Stimulated activated CD4-positive, alpha-beta T cell treated with anti-CD3 and anti-CD28 coated beads, Interleukin-12 subunit alpha, Interleukin-12 subunit beta, amount 100 ng/mL, for 4 hours (primary cell): ENCODE measurements around the gene SPATA31D4.
"Not testable (repeated sequence)": the region's sequence is repeated elsewhere in the genome, so short reads cannot be mapped to it uniquely, and the experiment has no call there.

Source experiments
- DNase-seq: peaks from one replicate; pipeline ENCODE4 v3.0.0-alpha.2; 2020

The SPATA31D4 gene

DNA sequence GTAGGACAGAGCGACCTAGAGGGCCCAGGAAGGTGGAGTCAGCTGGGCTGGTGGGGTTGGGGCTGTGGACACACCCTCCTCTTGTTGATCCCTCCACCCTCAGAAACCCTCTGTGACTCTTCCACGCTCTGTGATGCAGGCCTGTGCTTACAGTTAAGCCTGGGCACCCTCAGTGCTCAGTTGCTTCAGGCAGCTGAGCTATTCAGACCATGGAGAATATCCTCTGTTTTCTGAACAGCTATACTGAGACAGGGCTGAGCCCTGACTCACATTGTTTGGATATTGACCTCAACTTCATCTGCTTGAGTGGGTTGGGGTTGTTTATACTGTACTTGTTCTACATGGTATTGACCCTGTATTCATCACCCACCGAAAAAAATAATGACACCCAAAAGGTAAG is at the start of gene SPATA31D4:
Gene SPATA31D4, plus strand, starts transcription at position 124 of the 400 bp plus-strand sequence. Its CDS starts 86 bp downstream, at position 210.
- not testable (repeated sequence) for DNase-seq

DNA sequence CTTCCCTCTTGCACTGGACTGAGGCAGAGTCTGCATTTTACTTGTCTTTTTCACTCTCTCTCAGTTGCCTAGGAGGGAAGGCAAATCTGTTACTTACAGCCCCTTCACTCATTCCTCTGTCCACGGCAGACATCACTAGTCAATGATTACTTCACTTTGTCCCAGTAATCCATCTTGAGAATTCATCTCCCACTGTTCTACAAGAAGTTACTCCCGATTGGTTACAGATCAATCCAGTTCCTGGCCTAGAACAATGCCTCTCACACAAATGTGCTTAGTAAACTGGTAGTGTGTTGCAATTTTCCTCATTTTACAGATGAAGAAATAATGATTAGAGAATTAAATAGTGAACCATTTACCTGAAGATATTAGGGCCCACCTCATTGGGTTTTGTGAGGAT is 49.7 kb upstream of the SPATA31D4 start:
- no peak for DNase-seq

DNA sequence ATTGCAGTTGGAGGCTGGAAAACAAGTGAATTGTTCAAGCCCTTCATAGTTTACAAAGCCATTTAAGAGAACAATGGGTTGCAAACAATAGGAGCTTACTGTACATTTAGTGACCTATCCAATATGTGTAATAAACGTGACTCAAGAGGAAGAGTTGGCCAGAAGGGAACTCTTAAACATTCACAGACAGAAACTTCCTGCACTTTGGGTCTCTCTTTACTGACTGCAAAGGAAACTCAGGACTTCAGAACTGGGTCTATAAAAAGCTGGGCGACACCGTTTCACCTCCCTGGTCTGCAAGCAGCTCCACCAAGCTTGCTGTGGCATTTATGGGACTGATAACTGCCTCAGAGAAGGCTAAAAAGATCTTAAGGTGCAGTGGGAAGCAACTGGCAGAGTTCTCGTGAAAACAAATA is 48.7 kb upstream of the SPATA31D4 start:
- no peak for DNase-seq

DNA sequence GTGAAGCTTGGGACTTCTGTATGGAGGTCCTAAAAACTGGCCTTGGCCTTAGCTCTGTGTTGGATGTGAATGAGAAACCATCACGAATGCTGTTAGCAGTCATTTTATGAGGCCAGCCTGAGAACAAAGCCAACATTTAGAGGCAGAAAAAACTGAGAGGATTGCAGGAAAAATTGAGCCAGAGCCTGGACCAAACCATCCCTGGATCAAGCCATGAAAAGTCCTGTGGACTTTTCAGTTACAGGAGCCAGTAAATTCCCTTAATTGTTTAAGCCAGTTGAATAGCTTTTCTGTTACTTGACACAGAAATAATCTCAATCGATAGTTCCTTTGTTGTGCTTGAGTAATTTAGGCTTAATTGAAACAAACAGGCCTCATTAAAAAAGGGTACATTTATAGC is 42.6 kb upstream of the SPATA31D4 start:
- DNase-seq: no peak

DNA sequence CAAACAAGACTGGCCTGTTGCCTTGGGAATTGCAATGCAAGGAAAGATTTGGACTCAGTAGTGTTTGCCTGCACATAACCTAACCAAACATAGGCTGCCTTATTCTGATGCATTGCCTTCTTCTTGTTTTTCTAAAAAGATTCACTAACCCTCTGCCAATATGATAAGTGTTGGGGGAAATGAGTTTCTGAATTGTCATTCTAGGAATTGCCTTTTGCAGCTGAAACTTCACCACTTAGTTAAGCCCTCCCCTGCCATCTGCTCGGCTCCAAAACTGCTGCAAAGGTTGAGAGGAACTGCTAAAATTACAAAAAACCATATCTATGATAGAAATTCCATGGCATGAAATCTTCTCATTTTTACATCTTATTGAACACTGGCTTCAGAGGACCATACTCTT is 41.6 kb upstream of the SPATA31D4 start:
- DNase-seq: no peak

DNA sequence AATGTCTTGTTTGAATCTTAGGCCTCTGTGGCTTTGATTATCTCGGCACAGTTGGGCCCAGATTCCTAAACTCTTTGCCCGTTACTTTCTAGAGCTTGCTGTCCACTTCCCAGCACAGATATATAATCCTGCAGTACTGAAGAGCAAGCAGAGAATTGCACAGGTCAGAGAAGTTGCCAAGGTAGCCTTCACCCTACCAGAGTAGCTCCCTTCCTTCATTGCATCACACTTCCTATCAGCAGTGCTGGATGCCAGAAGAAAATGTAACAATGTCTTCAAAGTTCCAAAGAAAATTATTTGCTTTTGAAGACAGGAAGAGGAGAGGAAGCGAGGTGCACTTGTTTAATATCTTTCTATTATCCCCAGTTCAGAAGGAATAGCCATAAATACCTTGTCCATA is 38.1 kb upstream of the SPATA31D4 start:
- DNase-seq: no peak

DNA sequence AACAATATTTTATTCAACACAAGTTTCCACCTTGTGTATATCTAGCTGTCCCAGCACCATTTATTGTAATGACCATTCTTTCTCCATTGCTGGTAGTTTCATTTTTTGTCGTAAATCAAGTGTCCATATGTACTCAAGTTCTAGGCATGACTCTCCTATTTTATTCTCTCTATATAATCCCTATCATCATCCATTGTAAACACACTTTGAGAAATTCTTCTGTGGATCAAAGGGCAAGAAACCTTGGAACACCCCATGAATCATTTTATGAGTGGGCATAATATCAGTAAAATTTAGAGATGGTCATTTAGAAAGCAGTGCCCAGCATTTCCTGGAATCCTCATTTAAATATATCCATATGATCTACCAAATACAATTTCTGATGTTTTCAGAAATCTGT is 35.8 kb upstream of the SPATA31D4 start:
- no peak for DNase-seq

DNA sequence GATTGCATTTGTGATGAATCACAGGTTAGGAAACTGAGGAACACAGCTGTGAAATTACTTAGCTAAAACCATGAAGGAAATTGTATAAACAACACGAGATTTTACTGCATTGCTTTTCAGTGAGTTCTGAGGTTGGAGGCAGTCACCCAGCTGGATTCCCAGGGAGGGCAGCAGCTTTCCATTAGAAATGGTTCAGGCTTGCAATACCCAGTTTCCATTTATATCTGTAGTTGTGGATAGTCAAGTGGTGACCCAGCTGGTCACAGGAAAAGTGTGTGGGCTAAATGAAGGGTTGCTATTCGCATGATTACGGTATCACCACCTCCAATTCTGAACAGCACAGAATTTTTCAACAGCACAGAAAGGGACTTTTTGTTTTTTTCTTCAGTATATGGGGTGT is 34.3 kb upstream of the SPATA31D4 start:
- DNase-seq: no peak

DNA sequence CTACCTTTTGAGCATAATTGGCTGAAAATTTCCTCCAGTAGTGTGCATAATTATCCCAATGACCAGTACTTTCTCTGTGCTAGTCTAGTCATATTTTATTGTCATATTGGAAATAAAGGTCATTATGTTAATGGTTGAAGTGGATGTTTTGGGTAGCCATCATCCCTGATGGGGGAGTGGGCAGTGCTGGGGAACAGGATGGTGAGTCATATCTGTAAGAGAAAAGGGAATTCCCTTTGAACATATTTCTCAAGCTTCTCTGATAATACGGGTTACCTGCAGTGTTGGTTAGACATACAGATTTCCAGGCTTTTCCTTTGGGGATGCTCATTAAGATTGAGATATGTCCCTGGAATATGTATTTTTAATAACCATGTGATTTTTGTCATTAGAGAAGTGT is 33.3 kb upstream of the SPATA31D4 start:
- no peak for DNase-seq

DNA sequence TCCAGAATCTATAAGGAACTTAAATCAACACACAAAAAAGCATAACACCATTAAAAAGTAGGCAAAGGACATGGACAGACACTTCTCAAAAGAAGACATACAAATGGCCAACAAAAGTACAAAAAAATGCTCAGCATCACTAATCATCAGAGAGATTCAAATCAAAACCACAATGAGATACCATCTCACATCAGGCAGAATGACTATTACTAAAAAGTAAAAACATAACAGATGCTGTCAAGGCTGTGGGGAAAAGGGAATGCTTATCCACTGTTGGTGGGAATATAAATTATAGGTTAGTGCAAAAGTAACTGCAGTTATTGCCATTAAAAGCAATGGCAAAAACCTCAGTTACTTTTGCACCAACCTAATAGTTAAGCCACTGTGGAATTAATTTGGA is 32.2 kb upstream of the SPATA31D4 start:
- no peak for DNase-seq

DNA sequence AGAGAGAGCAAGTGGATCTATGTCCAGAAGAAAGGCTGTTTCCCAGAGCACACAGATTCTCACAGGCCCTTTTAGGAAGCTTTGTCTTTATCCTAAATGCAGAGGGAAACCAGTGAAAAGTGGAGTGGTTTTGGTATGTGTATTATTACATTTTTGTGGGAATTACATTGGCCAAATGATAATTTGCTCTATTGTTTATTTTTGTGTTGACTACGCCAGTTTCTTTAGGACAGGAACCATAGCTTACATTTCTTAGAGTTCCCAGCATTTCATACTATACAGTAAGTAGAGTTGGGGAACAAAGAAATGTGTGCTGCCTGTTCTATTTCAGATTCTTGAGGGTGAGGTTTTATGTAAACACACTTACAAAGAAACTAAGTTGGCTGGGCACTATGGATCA is 29.4 kb upstream of the SPATA31D4 start:
- no peak for DNase-seq

DNA sequence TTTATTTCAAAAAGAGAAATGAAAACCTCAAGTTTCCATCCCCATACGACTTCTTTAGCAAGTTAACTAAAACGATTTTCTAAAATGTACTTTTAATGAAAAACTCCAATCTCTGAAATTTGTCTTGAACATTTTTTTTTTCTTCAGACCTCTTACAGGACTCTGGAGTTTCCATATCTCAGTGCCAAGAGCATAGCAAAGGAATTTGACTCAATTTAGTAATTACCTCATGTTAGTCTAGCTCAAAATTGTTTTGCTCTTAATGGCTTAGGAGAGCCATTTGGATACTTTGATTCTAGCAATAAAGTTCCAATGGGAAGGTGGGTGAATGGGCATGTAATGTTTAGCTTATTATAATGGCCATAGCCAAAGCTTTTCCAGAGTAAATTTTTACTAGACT is 26.0 kb upstream of the SPATA31D4 start:
- no peak for DNase-seq

DNA sequence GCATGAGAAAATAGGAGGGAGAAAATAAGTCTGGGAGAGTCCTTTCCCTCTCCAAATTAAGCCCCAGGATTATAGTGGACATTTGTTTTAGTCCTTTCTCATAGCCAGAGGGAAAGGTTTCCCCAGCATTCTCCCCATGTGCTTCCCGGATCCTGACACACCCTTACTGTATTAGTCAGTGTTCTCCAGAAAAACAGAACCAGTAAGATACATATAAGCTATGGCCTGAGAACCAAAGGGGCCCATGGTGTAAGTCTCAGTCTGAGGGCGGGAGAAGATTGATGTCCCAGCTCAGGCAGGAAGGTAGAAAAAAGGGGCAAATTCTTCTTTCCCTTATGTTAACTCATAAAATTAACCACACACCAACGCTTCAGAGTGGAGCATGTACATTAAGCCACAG is 25.6 kb upstream of the SPATA31D4 start:
- no peak for DNase-seq

DNA sequence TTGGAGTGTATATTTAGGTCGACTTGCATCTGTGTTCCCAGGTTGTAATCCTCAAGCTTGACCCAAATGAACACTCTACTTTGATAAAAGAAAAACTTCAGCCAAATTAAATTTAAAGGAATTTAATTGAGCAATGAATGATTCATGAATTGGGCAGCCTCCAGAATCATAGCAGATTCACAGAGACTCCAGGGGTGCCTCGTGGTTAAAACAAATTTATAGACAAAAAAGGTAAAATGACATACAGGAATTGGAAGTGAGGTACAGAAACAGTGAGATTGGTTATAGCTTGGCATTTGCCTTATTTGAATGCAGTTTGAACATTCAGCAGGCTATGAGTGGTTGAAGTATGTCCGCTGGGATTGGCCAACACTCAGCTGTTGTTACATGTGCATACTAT is 21.6 kb upstream of the SPATA31D4 start:
- DNase-seq: no peak

DNA sequence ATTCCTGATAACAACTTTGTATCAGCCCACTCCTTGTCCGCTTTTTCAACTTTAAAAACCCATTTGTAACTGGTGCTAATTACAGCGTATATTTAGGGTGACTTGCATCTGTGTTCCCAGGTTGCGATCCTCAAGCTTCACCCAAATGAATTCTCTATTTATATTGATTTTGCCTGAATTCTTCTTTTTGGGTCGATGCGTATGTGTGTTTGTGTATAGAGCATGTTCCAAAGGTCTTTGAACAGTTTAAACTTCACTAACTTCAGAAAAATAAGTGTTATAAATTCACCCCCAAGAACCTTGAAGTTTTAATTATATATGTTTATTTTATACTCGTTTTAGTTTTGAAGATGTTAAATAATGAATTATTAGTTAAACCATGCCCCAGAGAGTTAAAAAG is 16.1 kb upstream of the SPATA31D4 start:
- no peak for DNase-seq

DNA sequence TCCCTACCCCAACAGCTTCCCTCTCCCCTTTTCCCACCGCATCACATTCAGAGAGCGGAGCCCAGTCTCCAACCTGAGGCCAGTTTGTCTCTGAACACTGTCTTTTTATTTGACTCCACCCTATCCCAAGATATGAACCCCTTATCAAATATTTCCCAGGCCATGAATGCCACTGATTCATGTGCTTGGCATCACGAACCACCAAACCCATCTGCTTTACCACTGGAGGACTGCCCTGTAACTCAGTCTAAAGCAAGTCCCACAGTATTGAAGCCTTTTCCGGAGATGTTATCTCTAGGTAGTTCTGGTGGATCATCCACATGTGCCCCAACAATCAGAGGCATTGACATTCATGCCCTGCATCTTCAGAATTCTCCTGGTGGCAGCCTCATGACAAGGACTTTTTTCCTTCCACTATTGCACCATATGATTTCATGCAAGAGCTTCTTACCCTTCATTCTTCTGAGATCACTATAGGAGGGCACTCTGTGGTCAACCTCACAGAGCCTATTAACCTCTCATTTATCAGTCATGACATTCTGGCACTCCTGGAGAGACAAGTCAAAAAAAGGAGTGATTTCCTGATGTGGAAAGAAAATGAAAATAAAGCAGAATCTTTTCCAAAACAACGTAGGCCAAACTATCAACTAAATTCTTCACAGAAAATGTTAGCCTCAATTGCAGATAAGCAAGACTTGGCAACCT is 12.3 kb upstream of the SPATA31D4 start:
- no peak for DNase-seq

DNA sequence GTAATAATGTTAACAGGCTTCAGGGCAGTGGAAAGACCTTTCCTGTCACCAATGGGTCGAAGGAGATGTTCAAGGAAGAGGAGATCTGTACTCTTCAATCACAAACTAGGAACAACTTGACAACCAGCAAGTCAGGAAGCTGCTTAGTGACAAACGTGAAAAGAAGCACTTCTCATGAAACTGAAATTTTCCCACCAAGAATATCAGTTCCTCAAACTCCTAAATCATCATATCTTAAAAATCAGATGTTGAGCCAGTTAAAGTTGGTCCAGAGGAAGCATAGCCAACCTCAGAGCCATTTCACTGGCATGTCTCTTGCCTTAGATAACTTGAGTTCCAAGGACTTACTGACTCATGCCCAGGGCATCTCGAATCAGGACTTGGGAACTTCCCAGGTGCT is 9.7 kb upstream of the SPATA31D4 start:
- DNase-seq: not testable (repeated sequence)

DNA sequence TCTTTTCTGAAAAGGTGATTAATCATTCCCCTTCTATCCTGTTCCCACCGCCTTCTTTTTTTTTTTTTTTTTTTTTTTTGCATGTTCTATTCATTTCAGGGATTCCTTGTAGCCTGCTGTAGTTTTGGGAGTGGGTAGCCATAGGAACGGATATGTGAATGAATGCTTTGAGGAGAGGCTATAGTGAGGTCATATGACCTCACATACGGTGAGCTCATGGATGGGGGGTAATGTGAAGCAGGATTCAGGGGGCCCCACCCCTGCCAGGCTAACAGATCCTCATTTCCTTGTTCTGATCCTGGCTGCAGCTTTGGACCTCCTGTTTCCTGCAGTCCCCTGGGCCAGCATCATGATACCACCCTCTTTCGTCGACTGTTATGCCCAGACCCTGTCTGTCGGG is 1.9 kb downstream of the SPATA31D4 start:
- DNase-seq: not testable (repeated sequence)

DNA sequence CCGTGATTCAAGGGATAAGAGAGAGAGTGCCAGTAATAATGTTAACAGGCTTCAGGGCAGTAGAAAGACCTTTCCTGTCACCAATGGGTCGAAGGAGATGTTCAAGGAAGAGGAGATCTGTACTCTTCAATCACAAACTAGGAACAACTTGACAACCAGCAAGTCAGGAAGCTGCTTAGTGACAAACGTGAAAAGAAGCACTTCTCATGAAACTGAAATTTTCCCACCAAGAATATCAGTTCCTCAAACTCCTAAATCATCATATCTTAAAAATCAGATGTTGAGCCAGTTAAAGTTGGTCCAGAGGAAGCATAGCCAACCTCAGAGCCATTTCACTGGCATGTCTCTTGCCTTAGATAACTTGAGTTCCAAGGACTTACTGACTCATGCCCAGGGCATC is 5.3 kb downstream of the SPATA31D4 start:
- DNase-seq: not testable (repeated sequence)

DNA sequence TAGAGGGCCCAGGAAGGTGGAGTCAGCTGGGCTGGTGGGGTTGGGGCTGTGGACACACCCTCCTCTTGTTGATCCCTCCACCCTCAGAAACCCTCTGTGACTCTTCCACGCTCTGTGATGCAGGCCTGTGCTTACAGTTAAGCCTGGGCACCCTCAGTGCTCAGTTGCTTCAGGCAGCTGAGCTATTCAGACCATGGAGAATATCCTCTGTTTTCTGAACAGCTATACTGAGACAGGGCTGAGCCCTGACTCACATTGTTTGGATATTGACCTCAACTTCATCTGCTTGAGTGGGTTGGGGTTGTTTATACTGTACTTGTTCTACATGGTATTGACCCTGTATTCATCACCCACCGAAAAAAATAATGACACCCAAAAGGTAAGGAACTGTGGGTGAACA is 15.2 kb downstream of the SPATA31D4 start, which contains the start of gene SPATA31D3:
Gene SPATA31D3, plus strand, starts transcription at position 108 of the 400 bp plus-strand sequence. Its CDS starts 86 bp downstream, at position 194.
- DNase-seq: not testable (repeated sequence)

DNA sequence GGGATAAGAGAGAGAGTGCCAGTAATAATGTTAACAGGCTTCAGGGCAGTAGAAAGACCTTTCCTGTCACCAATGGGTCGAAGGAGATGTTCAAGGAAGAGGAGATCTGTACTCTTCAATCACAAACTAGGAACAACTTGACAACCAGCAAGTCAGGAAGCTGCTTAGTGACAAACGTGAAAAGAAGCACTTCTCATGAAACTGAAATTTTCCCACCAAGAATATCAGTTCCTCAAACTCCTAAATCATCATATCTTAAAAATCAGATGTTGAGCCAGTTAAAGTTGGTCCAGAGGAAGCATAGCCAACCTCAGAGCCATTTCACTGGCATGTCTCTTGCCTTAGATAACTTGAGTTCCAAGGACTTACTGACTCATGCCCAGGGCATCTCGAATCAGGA is 20.4 kb downstream of the SPATA31D4 start:
- not testable (repeated sequence) for DNase-seq

DNA sequence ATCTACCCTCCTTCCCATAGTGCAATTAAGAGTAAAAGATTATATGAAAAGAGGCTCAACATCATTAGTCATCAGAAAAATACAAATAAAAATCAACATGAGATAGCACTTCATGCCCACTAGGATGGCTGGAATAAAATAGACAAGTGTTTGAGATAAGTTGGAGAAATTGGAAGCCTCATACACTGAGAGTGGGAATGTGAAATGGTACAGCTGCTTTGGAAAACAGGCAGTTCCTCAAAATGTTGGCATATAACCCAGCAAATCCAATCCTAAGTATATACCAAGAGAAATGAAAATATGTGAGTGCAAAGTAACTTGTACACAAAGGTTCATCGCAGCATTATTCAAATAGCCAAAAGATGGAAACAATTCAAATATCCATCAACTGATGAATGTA is 24.9 kb downstream of the SPATA31D4 start:
- DNase-seq: no peak

DNA sequence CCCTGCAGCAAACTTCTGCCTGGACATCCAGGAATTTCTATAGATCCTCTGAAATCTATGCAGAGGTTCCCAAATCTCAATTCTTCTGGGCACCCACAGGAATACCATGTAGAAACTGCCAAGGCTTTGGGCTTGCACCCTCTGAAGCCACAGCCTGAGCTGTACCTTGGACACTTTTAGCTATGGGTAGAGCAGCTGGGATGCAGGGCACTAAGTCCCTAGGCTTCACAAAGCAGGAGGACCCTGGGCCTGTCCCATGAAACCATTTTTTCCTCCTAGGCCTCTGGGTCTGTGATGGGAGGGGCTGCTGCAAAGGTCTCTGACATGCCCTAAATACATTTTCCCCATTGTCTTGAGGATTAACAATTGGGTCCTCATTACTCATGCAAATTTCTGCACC is 27.4 kb downstream of the SPATA31D4 start:
- DNase-seq: no peak

DNA sequence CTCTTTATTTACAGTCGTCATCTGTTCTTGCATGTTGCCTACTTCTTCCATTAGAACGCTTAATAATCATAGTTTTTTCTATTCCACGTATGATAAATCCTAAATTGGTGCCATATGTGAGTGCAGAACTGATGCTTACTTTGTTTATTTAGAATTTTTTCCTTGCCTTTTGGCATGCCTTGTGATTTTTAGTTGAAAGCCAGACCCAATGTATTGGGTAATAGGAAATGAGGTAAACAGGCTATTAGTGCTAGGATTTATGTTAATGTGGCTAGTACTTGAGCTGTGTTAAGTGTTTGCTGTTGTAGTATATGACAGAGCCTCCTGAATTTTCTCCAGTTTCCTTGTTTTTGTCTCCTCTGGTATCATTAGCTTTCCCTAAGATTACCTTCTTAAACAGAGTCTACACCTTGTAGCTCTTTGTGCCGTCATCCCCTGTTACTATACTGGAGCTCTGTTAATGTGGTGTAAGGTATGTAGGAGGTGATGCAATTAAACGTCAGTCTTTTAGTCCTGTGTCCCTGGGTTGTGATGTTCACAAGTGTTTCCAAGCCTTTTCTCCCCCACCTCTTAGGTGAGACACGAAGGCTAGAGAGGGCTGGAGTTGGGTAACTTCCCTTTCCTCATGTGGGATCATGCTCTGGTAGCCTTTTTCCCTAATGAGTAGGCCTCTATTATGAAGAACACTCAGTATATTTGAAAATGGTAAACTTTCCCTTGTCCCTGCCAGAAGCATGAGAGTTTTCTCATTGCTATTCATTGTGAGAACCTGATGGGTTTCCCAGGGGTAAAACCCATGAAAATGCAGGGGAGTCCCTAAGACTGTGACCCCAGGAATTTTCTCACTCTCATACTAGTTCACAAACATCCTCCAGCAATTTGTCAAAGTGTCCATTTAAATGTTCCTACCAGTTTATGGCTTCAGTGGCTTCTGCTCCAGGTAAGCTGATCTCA is 36.3 kb downstream of the SPATA31D4 start:
- DNase-seq: no peak
